GM19397 (cell line): ENCODE measurements around the gene DDA1.

Experiments
- ATAC-seq: cut with Tn5 transposase; IDR thresholded peaks from one replicate; pipeline ENCODE4 v1.9.1; 2021; ENCODE audit warnings: mild to moderate bottlenecking, moderate library complexity; ENCODE audit not compliant: unreplicated experiment

The DDA1 gene

GRCh38 chr19:17328517-17329365 is 19.4 kb downstream of the DDA1 start:
- ATAC-seq = no peak

- no peak for ATAC-seq
Measured at GRCh38 chr19:17329366-17330261, 20.3 kb downstream of the DDA1 start.

GRCh38 chr19:17330262-17331044 is 21.1 kb downstream of the DDA1 start:
- ATAC-seq = no peak

GRCh38 chr19:17331045-17331558 is 21.7 kb downstream of the DDA1 start:
- ATAC-seq = no peak

- no peak for ATAC-seq
Measured at GRCh38 chr19:17332360-17332676, 23.0 kb downstream of the DDA1 start.

GRCh38 chr19:17332677-17333581 is 23.6 kb downstream of the DDA1 start:
- no peak for ATAC-seq

- peak; percentile 5 for ATAC-seq
Measured at GRCh38 chr19:17333611-17334413, 24.4 kb downstream of the DDA1 start.

- peak; percentile 46 for ATAC-seq
Measured at GRCh38 chr19:17334414-17335409, 25.3 kb downstream of the DDA1 start, which contains the start of gene ANO8. TSS of gene ANO8 (minus strand) at chr19:17334855. CDS start at chr19:17334670, 185 bp downstream.

GRCh38 chr19:17335575-17335974 is 26.2 kb downstream of the DDA1 start:
- ATAC-seq = no peak

GRCh38 chr19:17336872-17337674 is 27.7 kb downstream of the DDA1 start, which contains the start of gene GTPBP3:
TSS of gene GTPBP3 (plus strand) at chr19:17337553. CDS start at chr19:17337612, 59 bp downstream.
- ATAC-seq = peak; percentile 71

GRCh38 chr19:17337675-17338432 is 28.5 kb downstream of the DDA1 start:
- no peak for ATAC-seq

GRCh38 chr19:17338433-17339078 is 29.2 kb downstream of the DDA1 start:
- no peak for ATAC-seq

GRCh38 chr19:17339088-17339741 is 29.9 kb downstream of the DDA1 start:
- no peak for ATAC-seq

GRCh38 chr19:17340302-17340870 is 31.0 kb downstream of the DDA1 start:
- no peak for ATAC-seq

- ATAC-seq = no peak
Measured at GRCh38 chr19:17340871-17341357, 31.6 kb downstream of the DDA1 start.
